NCI-H1436 treated with DMSO at 0.1 percent for 48 hours (cell line): ENCODE measurements around the gene CCDC18.
"Not testable (repeated sequence)": the region's sequence is repeated elsewhere in the genome, so short reads cannot be mapped to it uniquely, and the experiment has no call there.

ENCODE experiments used
- DNase-seq: peaks from one replicate; lab custom pipeline; 2025; lab: John Stamatoyannopoulos, UW

Gene CCDC18

GRCh38 chr1:93171549-93172034 lies 8.9 kb upstream of the CCDC18 start:
- DNase-seq, result no peak

DNA sequence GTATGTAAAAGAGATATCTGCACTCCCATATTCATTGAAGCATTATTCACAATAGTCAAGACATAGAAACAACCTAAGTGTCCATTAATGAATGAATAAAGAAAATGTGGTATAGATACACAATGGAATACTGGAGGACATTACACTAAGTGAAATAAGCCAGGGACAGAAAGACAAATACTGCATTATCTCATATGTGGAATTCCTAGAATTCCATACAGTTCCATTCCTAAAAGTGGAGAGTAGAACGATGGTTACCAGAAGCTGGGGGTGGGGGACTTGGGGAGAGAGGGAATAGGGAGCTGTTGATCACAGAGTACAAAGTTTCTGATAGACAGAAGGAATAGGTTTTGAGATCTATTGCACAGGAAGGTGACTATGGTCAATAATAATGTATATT lies 7.7 kb upstream of the CCDC18 start:
- no peak for DNase-seq

GRCh38 chr1:93174638-93175037 lies 5.9 kb upstream of the CCDC18 start:
- not testable (repeated sequence) for DNase-seq

DNA sequence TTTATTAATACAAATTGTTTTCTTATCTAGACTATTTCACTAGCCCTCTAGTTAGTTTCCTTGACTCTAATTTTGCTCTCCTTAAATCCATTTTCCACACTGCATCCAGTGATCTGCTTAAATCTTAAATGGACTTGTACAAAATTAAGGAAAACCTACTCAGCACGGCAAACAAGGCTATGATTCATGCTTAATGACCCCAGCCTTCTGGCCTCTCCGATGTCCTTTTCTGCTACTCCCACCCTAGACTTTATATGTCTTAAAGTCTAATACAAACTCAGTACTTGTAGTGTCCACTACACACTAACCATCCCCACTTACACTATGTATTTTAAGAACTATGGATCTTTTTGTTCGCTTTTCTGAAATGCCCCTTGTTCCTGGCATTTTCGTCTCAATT lies 2.5 kb upstream of the CCDC18 start:
- no peak for DNase-seq

GRCh38 chr1:93178418-93178817 lies 2.1 kb upstream of the CCDC18 start:
- DNase-seq, result no peak

DNA sequence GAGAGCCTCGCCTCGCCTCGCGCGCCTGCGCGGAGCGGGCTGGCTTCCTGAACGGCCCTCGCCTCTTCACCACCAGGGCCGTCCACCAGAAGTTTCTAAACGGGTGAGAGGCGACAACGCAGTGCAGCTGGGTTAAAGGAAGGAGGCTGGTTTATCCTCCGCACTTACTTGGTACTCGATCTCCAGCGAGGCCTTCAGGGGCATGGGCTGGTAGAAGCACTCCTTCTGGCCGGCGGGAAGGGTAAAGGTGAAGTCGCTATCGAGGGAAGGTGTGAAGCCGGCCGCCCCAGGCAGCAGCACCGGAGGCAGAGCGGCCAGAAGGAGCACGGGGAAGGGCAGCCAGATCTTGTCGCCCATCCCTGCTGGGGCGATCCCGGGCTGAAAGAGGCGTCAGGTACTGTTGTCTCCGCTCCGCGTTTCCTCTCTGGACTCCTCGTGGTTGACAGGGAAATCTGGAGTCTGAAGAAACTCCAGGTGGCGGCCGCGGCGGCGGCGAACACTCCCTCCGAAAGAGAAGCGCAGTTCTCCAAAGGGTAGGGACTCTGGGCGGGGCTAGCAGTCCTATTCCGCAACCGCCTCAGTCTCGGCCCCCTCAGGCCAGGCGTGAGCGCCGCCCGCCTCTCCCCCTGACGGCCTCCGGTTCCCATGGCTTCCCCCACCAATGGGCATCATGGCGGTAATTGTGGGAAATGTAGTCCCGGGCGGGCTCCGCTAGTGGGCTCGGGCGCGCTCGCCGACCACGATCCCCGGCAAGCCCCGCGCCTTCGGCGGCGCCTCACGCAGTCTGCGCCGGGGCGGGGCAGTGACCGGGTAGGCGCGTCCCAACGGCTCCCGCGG lies 420 bp upstream of the CCDC18 start, which contains the start of gene TMED5:
TMED5 (minus strand) TSS at position 528 of the 837 bp plus-strand sequence; CDS start at position 357, 171 bp downstream.
- DNase-seq, result peak; percentile 82

DNA sequence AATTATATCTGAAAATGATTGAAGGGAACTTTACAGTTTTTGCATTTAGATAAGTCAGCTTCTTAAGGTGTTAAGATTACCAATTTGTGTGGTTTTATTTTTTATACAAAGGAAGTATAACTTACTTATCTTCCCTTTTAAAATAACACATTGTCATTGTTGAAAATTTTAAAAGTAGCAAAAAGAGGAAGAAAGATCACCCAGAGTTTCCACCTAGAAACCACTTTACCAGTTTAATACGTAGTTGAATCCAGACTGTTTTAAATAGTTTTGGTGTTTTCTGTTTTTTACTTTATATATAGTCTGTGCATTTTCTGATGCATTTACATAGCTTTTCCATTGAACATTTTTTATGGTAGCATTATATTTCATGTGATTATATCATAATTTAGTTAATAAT lies 6.1 kb downstream of the CCDC18 start:
- DNase-seq, result no peak

- no peak for DNase-seq
Measured at GRCh38 chr1:93190432-93190831, 9.9 kb downstream of the CCDC18 start.

DNA sequence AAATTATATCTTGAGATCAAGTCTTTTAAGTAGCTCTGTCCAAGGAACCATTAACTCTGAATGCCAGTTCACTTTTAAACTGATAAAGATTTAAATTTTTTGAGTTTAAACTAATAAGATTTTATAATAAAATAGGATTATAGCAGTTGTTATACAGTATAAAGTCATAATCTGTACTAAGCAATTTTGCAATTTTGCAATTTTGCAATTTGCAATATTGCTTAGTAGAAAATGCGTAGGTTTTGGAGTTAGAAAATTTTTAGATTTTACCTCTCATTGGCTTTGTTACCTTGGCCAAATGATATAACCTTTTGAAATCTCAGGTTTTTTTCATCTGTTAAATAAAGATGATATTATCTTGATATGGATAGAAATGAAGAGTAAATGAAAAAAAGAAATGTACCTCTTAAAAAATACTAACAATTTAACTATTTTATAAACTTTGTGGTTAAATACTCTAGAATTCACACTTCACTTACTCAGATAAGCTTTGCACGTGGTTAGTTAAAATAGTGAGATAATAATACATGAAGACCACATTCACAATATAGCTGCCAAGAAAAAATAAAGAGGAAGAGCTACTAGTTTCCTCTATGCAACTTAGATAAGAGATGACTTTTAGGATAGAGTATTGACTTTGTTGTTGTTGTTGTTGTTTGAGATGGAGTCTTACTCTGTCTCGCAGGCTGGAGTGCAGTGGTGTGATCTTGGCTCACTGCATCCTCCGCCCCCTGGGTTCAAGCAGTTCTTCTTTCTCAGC lies 13.9 kb downstream of the CCDC18 start:
- DNase-seq, result no peak

GRCh38 chr1:93196591-93196990 lies 16.1 kb downstream of the CCDC18 start:
- no peak for DNase-seq

DNA sequence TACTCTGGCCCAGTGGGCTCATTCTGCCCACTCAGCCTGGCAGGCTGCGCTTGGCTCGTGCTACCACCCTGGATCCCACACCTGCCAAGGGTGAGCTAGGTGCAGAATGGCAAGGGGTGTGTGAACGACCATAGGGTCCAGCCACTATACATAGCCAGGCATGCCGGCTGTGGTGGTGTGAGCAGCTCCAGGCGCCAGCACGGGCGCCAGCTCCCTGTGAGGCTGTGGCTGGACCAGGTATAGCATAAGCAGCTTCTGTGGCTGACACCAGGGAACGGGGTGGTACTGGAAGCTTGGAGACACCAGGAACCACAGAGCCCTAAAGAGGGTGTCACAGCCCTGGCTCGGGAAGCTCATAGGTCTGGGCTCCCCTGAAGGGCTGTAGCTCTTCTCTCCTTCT lies 18.6 kb downstream of the CCDC18 start:
- no peak for DNase-seq

GRCh38 chr1:93200086-93200620 lies 19.6 kb downstream of the CCDC18 start:
- DNase-seq, result no peak

- no peak for DNase-seq
Measured at GRCh38 chr1:93200714-93201113, 20.2 kb downstream of the CCDC18 start.

DNA sequence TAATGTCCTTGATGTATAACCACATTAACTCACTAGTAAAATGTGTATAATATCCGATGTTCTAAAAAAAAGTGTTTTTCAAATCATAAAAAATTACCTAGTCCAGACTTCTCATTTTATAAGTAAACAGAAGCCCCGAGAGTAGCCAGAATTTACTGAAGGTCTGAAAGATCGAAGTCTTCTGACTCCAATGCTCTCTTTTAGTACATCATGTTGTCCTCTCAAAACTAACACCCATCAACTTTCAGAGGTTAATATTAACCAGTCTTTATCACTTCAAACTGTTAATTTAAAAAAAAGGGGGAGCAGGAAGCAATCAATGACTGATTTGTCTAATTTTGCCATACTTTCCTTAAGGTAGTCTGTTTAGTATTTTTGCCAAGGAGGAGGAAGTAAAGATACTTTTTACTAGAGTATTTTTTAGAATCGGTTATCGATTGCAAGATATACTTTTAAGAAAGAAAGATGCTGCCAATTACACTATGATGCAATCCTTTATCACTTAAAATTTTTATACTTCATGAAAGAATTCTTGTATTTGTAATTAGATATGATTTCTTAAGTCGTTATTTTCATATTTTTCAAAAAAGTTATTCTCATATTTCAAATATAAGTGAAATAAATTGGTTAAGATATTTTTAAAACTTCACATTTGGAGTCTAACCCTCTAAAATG lies 25.5 kb downstream of the CCDC18 start:
- DNase-seq, result no peak

GRCh38 chr1:93206567-93206954 lies 26.0 kb downstream of the CCDC18 start:
- DNase-seq, result no peak

DNA sequence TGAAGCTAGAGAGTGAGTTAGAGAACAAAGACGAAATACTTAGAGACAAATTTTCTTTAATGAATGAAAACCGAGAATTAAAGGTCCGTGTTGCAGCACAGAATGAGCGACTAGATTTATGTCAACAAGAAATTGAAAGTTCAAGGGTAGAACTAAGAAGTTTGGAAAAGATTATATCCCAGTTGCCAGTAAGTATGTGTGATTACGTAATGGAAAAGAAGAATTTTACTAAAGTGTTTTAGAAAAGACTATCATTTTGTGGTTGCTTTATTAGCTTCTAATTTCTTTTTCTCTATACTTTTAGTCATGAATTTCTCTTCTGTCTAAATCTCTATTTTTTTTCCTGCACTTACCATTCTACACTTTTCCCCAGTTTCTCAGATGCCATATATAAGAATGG lies 26.7 kb downstream of the CCDC18 start:
- DNase-seq, result no peak

GRCh38 chr1:93215322-93215721 lies 34.8 kb downstream of the CCDC18 start:
- DNase-seq, result no peak

- no peak for DNase-seq
Measured at GRCh38 chr1:93219443-93219842, 38.9 kb downstream of the CCDC18 start.

GRCh38 chr1:93220716-93221115 lies 40.2 kb downstream of the CCDC18 start:
- not testable (repeated sequence) for DNase-seq

- no peak for DNase-seq
Measured at GRCh38 chr1:93221913-93222312, 41.4 kb downstream of the CCDC18 start.

GRCh38 chr1:93223023-93223675 lies 42.6 kb downstream of the CCDC18 start:
- no peak for DNase-seq

GRCh38 chr1:93235261-93235660 lies 54.7 kb downstream of the CCDC18 start:
- DNase-seq, result no peak
